Neural progenitor cell (in vitro differentiated cells): ENCODE results near the gene GRID1. TPM values are rescaled to one million over a fixed set of nuclear protein-coding genes. Genes with fewer than 3 reads are reported as not detected.
A peak's percentile ranks its signal among the peaks of the same experiment; 100 is the strongest.

Experiments used
- DNase-seq: peaks from one replicate; pipeline ENCODE4 v3.0.0-alpha.2; 2016; ENCODE audit warnings: low spot score
- H2AFZ ChIP-seq: fragments of 200-600 bp; sonication (generic); replicated peaks from 2 replicates; pipeline ENCODE4 v1.6.1; 2016; ENCODE audit warnings: antibody characterized with exemption
- H3F3A ChIP-seq: fragments of 200-600 bp; sonication (generic); 2 replicates; pipeline ENCODE4 v1.6.1; 2016; ENCODE audit warnings: antibody characterized with exemption, low read depth
- H3K27ac ChIP-seq: fragments of 200-600 bp; sonication (generic); 2 replicates; pipeline ENCODE4 v1.5.1; 2016; ENCODE audit warnings: mild to moderate bottlenecking
- H3K27me3 ChIP-seq: fragments of 200-600 bp; sonication (generic); 2 replicates; pipeline ENCODE4 v1.6.1; 2016; ENCODE audit warnings: mild to moderate bottlenecking, moderate library complexity
- H3K36me3 ChIP-seq: fragments of 200-600 bp; sonication (generic); 2 replicates; pipeline ENCODE4 v1.5.1; 2016
- H3K4me1 ChIP-seq: fragments of 200-600 bp; sonication (generic); 2 replicates; pipeline ENCODE4 v1.6.1; 2016; ENCODE audit warnings: mixed run types
- H3K4me2 ChIP-seq: fragments of 200-600 bp; sonication (generic); 2 replicates; pipeline ENCODE4 v1.6.1; 2016
- H3K4me3 ChIP-seq: fragments of 200-600 bp; sonication (generic); 2 replicates; pipeline ENCODE4 v1.5.1; 2016
- H3K79me2 ChIP-seq: fragments of 200-600 bp; sonication (generic); 2 replicates; pipeline ENCODE4 v1.6.1; 2016; ENCODE audit warnings: low read depth
- H3K9ac ChIP-seq: fragments of 200-600 bp; sonication (generic); 2 replicates; pipeline ENCODE4 v1.6.1; 2016
- H3K9me3 ChIP-seq: fragments of 200-600 bp; sonication (generic); 2 replicates; pipeline ENCODE4 v1.5.1; 2016; ENCODE audit warnings: low read depth
- H4K20me1 ChIP-seq: fragments of 200-600 bp; sonication (generic); 2 replicates; pipeline ENCODE4 v1.6.1; 2016; ENCODE audit warnings: low read depth
- H3K27ac Mint-ChIP-seq: 3 replicates; pipeline ENCODE4 v1.8.0; 2021; ENCODE audit warnings: mixed read lengths
- H3K27me3 Mint-ChIP-seq: 2 replicates; pipeline ENCODE4 v1.8.0; 2022; ENCODE audit warnings: low read depth, mild to moderate bottlenecking, inconsistent platforms, moderate library complexity, mixed read lengths; ENCODE audit not compliant: insufficient read depth
- H3K36me3 Mint-ChIP-seq: 3 replicates; pipeline ENCODE4 v1.8.0; 2021; ENCODE audit warnings: mixed read lengths
- H3K4me1 Mint-ChIP-seq: 3 replicates; pipeline ENCODE4 v1.8.0; 2021; ENCODE audit warnings: mixed read lengths
- H3K4me3 Mint-ChIP-seq: 3 replicates; pipeline ENCODE4 v1.8.0; 2021; ENCODE audit warnings: mild to moderate bottlenecking, moderate library complexity, mixed read lengths
- H3K9me3 Mint-ChIP-seq: 3 replicates; pipeline ENCODE4 v1.8.0; 2020; ENCODE audit warnings: mixed read lengths
- EZH2 ChIP-seq: fragments of 200-600 bp; sonication (generic); IDR thresholded peaks from 2 replicates; pipeline ENCODE4 v1.6.1; 2017; ENCODE audit warnings: antibody characterized with exemption, mild to moderate bottlenecking, moderate library complexity
- EZH2phosphoT487 ChIP-seq: fragments of 200-600 bp; sonication (generic); IDR thresholded peaks from 2 replicates; pipeline ENCODE4 v1.6.1; 2017; ENCODE audit warnings: antibody characterized with exemption
- total RNA-seq: library from RNA; depleted of rRNA; stranded (reverse); fragments of >200 nt; gene quantifications from 2 replicates; pipeline ENCODE4 v1.2.3, GENCODE V29; 2015; ENCODE audit warnings: low replicate concordance
- TF ChIP-seq, protein P1 (sequence below): fragments of 200-600 bp; sonication (generic); IDR thresholded peaks from 2 replicates; pipeline ENCODE4 v1.5.1; 2017; ENCODE audit warnings: antibody characterized with exemption, mild to moderate bottlenecking

GRID1 gene
- total RNA-seq, 1 donor from 2014 or later, result not detected

DNA sequence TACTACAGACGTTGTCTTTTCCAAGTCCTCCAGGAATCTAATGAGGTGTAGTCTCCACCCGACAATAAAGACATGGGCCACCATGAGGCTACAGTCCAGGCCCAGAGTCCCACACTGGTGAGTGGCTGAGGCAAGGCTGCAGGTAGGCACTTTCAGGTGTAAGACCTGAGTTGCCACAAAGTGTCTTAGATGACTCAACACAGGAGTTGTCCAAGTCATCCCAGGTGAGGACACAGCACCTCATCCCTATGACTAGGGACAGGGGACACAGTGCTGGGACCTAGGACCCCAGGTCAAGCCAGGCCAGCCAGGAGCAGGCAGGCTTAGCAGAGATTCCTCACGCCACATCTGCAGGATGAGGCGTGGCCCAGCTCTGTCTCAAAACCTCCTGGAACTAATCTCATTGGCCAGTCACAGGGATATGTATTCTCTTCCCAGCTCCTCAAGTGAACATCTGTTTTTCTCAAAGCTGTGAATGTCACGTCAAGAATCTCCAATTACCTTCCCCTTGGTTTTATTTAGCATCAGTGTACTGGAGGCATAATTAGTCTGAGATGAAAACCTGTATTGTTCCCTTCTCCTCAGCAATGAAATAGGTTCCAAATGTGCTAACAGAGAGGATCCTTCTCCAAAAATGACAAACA, 254.6 kb downstream of the GRID1 start:
- no peaks in the 10 kb centered on the region for H3K9me3 ChIP-seq
- H3K4me1 ChIP-seq, result no peaks in the 10 kb centered on the region
- H3K9ac ChIP-seq, result no peak overlapping the region
- Mint-ChIP-seq H3K9me3 (no peaks in the 10 kb centered on the region), H3K27me3 (peaks cover 2% of the 10 kb centered on the region), H3K4me3 (no peak overlapping the region), H3K27ac (no peak overlapping the region), H3K4me1 (peaks cover 8% of the 10 kb centered on the region), H3K36me3 (no peaks in the 10 kb centered on the region)
- H4K20me1 ChIP-seq, result no peaks in the 10 kb centered on the region
- DNase-seq, result no peak
- no peak overlapping the region for H2AFZ ChIP-seq
- H3K79me2 ChIP-seq, result no peaks in the 10 kb centered on the region
- no peak overlapping the region for H3K27ac ChIP-seq
- H3K4me3 ChIP-seq, result no peak overlapping the region
- no peaks in the 10 kb centered on the region for H3K27me3 ChIP-seq
- TF ChIP-seq, protein P1, sequence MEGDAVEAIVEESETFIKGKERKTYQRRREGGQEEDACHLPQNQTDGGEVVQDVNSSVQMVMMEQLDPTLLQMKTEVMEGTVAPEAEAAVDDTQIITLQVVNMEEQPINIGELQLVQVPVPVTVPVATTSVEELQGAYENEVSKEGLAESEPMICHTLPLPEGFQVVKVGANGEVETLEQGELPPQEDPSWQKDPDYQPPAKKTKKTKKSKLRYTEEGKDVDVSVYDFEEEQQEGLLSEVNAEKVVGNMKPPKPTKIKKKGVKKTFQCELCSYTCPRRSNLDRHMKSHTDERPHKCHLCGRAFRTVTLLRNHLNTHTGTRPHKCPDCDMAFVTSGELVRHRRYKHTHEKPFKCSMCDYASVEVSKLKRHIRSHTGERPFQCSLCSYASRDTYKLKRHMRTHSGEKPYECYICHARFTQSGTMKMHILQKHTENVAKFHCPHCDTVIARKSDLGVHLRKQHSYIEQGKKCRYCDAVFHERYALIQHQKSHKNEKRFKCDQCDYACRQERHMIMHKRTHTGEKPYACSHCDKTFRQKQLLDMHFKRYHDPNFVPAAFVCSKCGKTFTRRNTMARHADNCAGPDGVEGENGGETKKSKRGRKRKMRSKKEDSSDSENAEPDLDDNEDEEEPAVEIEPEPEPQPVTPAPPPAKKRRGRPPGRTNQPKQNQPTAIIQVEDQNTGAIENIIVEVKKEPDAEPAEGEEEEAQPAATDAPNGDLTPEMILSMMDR, result no peak
- no peak for TF ChIP-seq EZH2
- no peak for TF ChIP-seq EZH2phosphoT487
- H3F3A ChIP-seq, result no peaks in the 10 kb centered on the region
- no peaks in the 10 kb centered on the region for H3K36me3 ChIP-seq
- H3K4me2 ChIP-seq, result no peak overlapping the region

DNA sequence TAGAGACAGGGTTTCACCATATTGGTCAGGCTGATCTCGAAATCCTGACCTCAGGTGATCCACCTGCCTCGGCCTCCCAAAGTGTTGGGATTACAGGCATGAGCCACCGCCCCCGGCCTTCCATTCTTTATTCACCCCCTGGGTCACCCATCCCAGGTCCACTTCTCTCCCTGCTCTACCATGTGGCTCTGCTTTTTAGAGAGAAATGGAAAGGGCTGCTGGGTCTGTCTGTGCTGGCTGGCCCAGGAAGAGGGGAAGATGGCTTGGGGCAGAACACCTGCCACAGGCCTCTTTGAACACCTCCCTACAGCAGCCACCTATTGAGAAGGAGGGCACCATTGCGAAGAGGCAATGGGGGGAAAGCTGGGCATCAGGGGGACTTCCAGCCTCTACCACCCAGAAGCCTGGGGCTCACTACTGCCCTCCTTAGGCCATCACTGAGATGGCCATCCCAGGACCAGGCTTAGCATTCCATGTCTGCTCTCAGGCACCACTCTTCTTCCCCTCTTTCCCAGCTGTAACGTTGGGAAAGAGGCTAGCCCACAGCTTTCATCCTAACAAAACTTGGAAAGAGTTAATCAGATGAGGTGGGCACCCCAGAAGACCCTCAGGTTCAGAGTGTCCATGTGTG, 256.3 kb downstream of the GRID1 start:
- Mint-ChIP-seq H3K4me3 (no peak overlapping the region), H3K9me3 (no peaks in the 10 kb centered on the region), H3K27ac (no peak overlapping the region), H3K4me1 (peaks cover 8% of the 10 kb centered on the region), H3K36me3 (no peaks in the 10 kb centered on the region), H3K27me3 (peaks cover 5% of the 10 kb centered on the region)
- Histone ChIP-seq H4K20me1 (no peaks in the 10 kb centered on the region), H3K9me3 (no peaks in the 10 kb centered on the region), H3K9ac (no peak overlapping the region), H3F3A (no peaks in the 10 kb centered on the region), H3K4me3 (no peak overlapping the region), H2AFZ (no peak overlapping the region), H3K27ac (no peak overlapping the region), H3K4me1 (no peaks in the 10 kb centered on the region), H3K36me3 (no peaks in the 10 kb centered on the region), H3K4me2 (no peak overlapping the region), H3K79me2 (no peaks in the 10 kb centered on the region), H3K27me3 (no peaks in the 10 kb centered on the region)
- DNase-seq, result peak; percentile 38
- TF ChIP-seq, protein P1, result peak; percentile 58
- TF ChIP-seq EZH2 (no peak), EZH2phosphoT487 (no peak)

GRCh38 chr10:86109421-86109820, 257.2 kb downstream of the GRID1 start:
- no peak overlapping the region for H3K4me3 Mint-ChIP-seq
- Histone ChIP-seq H3K4me2 (no peak overlapping the region), H3K27ac (no peak overlapping the region), H3K4me1 (no peaks in the 10 kb centered on the region), H3K79me2 (no peaks in the 10 kb centered on the region), H3F3A (no peaks in the 10 kb centered on the region), H4K20me1 (no peaks in the 10 kb centered on the region), H2AFZ (no peak overlapping the region), H3K9me3 (no peaks in the 10 kb centered on the region), H3K27me3 (no peaks in the 10 kb centered on the region), H3K4me3 (no peak overlapping the region), H3K36me3 (no peaks in the 10 kb centered on the region), H3K9ac (no peak overlapping the region)
- no peaks in the 10 kb centered on the region for H3K9me3 Mint-ChIP-seq
- DNase-seq, result no peak
- H3K27ac Mint-ChIP-seq, result no peak overlapping the region
- peaks cover 5% of the 10 kb centered on the region for H3K27me3 Mint-ChIP-seq
- no peaks in the 10 kb centered on the region for H3K36me3 Mint-ChIP-seq
- TF ChIP-seq, protein P1, result no peak
- TF ChIP-seq EZH2phosphoT487, result no peak
- no peak for TF ChIP-seq EZH2
- H3K4me1 Mint-ChIP-seq, result peaks cover 8% of the 10 kb centered on the region
